GF-D8 (cell line): ENCODE results near the gene UBA7.
A peak's percentile ranks its signal among the peaks of the same experiment; 100 is the strongest.
"Not testable (repeated sequence)": the region's sequence is repeated elsewhere in the genome, so short reads cannot be mapped to it uniquely, and the experiment has no call there.

Experiments
- DNase-seq: peaks from one replicate; lab custom pipeline; 2025; lab: John Stamatoyannopoulos, UW

Gene UBA7, protein sequence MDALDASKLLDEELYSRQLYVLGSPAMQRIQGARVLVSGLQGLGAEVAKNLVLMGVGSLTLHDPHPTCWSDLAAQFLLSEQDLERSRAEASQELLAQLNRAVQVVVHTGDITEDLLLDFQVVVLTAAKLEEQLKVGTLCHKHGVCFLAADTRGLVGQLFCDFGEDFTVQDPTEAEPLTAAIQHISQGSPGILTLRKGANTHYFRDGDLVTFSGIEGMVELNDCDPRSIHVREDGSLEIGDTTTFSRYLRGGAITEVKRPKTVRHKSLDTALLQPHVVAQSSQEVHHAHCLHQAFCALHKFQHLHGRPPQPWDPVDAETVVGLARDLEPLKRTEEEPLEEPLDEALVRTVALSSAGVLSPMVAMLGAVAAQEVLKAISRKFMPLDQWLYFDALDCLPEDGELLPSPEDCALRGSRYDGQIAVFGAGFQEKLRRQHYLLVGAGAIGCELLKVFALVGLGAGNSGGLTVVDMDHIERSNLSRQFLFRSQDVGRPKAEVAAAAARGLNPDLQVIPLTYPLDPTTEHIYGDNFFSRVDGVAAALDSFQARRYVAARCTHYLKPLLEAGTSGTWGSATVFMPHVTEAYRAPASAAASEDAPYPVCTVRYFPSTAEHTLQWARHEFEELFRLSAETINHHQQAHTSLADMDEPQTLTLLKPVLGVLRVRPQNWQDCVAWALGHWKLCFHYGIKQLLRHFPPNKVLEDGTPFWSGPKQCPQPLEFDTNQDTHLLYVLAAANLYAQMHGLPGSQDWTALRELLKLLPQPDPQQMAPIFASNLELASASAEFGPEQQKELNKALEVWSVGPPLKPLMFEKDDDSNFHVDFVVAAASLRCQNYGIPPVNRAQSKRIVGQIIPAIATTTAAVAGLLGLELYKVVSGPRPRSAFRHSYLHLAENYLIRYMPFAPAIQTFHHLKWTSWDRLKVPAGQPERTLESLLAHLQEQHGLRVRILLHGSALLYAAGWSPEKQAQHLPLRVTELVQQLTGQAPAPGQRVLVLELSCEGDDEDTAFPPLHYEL

DNA sequence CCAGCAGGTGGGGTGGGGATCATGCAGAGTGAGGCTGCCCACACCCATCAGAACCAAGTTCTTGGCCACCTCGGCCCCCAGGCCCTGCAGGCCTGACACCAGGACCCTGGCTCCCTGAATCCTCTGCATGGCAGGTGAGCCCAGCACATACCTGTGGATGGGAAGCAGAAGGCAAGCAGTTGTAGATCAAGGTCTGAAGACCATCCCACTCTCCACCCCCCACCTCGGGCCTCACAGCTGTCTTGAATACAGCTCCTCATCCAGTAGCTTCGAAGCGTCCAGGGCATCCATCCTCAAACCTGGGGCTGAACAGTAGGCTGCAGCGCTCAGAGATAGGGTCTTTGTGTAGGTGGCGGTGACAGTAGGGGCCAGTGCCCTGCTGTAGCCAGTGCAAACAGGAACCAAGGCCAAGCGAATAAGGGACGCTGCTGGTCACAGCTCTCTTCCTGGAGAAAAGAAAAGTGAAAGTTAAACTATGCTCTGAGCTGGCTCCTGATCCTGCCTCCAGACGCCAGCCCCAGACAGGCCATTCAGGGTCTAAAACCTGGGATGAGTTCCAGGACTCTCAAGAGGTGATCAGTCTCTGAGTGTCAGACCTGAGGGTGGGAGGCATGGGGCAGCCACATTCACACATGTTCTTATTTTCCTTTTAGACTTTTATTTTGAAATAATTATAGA is at the start of gene UBA7:
Gene UBA7, minus strand, starts transcription at position 457 of the 678 bp plus-strand sequence. Its CDS starts 166 bp downstream, at position 291.
- DNase-seq = peak; percentile 36

- DNase-seq = no peak
Observed at GRCh38 chr3:49859576-49860305, 46.0 kb upstream of the UBA7 start.

DNA sequence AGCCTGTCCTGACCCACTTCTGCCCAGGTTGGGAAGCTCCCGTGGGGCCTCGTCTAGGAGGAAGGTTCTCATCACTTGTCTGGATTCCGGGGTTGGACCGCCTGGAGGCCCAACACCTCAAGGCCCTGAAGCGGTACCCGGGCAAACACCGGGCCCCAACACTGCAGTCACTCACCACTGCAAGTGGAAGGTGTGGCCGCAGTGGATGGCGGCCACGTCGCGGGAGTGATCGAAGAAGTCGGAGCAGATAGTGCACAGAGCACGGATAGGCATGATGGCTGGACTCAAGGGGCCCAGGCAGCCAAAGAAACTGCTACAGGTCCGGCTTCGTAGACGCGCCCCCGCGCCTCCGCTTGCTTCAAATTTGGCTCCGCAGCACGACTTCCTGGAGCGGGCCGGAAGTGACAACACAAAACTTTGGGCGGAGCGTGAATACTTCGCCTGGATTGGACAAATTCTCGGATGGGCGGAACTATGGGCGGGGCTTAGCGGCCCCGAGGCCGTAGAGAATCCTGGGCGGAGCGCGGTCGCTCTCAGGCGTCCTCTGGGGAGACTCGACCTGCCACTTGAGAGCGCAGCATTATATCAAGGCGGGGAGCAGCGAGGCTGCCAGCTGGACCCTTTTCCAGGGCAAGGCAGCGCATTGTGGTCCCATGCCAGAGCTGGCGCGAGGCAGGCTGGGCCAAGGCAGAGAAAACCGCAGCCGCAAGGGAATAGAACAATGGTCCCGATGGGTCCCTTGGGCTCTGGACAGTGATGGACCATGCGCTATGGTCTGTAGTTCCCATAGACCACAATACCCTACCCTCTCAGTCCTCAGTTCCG is 42.6 kb upstream of the UBA7 start, which contains the start of gene TRAIP:
Gene TRAIP, minus strand, starts transcription at position 384 of the 825 bp plus-strand sequence. Its CDS starts 111 bp downstream, at position 273.
- DNase-seq = peak; percentile 80

DNA sequence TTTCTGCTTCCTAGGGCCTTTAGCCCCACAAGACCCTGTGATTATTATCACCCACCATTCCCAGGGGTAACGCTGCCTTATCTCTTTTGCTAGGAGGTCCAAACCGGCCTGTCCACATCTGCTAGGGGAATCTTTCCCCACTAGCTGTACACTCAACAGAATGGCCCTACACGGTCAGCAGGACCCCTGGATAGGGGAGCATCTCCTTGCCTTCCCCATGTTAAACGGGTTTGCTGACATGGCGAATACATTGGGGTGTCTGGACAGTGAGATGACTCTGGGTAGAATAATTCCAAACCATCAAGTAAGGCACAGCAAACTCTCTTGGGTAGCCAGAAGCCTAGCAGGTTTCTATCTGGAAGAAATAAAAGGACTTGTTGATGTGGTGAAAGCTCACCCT is 41.9 kb upstream of the UBA7 start:
- no peak for DNase-seq

DNA sequence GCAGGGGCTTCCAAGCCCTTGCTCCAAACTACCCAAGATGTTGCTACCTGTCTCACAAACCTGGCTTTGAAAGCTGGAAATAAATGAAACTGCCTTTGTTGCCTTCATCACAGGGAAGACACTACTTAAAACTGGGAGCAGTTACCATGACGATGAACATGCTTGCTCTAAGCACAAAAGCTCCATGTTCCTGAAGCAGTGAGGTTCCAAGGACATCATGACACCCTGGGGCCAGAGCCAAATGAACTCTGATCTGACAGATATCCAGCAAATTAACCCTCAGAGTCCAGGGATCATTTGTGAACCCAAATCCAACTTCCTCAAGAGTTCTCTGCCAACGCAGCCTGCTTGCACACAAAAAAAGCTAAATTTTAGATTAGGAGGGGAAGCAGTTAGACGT is 31.9 kb upstream of the UBA7 start:
- no peak for DNase-seq

DNA sequence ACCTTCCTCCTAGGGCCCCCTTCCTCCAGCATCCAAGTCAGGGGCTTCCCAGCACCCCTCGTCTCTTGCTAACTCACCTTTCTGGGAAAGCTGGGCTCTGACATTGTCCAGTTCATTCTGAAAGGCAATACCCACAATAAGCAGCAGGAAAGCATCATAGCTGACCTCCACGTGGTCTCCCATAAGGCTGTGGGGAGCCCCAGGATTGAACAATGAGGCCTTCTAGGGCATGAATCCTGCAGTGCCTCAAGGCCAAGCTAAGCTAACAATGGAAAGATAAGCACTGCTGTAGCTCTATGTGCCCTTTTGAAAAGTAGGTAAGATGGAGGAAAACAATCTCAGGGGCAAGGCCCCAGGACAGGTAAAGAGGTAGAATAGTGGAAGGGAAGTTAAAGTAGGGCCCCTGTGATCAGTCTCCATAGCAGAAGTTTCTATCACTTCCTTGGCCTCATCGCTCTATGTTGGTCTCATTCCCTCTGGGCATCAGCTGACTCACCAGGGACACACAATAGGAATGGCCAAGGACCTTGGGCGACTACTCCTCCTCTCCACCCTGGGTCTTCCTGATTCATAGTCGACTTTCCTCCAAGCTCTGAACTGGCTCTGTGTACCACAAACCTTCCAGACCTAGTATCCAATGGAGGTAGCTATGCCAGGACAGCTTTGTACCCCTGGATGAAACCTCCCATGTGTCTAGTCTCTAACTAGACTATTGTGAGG is 30.9 kb upstream of the UBA7 start:
- no peak for DNase-seq

GRCh38 chr3:49842843-49843517 is 29.2 kb upstream of the UBA7 start:
- no peak for DNase-seq

- DNase-seq = no peak
Observed at GRCh38 chr3:49841806-49842205, 28.1 kb upstream of the UBA7 start.

- no peak for DNase-seq
Observed at GRCh38 chr3:49841126-49841696, 27.5 kb upstream of the UBA7 start.

DNA sequence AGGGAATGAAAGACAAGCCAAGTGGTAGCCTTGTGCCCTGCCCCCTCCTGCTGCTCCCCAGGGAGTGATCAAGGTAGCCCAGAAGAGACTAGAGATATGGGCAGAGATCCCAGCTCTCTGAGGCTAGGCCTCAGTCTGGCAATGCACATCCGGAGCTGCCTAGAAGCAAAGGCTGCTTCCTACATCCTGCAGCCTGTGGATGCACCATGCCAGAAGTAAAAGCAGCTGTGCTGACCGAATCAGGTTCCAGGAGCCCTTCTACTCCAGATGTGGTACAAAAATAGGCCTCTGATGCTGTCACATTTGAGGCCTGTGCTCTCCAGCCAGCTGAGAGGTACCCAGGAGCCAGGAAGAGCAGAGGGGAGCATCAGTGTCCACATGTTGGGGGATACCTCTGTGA is 26.6 kb upstream of the UBA7 start:
- DNase-seq = no peak

GRCh38 chr3:49839193-49839809 is 25.5 kb upstream of the UBA7 start:
- DNase-seq = peak; percentile 61

DNA sequence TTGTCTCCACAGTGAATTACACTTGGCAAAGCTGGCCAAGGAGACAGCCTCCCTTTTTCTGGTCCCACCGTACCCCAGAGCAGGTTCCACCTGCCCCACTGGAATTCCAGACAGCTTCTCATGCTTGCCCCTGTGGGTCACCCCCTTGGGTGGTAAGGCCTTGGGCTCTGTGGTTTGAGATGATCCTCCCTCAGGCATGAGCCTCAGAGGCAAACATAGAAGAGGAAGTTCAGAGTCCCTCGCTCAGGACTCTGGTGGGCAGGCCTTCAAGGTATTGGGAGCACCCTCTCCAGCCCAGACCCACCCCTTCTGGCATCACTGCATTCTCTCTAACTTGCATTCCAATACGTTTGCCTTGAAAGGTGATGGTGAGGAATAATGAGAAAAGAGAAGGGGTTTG is 17.6 kb upstream of the UBA7 start:
- peak; percentile 22 for DNase-seq

GRCh38 chr3:49826016-49826415 is 12.3 kb upstream of the UBA7 start:
- no peak for DNase-seq

GRCh38 chr3:49823131-49823530 is 9.4 kb upstream of the UBA7 start:
- DNase-seq = not testable (repeated sequence)

- DNase-seq = no peak
Observed at GRCh38 chr3:49812916-49813496, 747 bp downstream of the UBA7 start.

GRCh38 chr3:49807431-49808114 is 6.2 kb downstream of the UBA7 start:
- DNase-seq = peak; percentile 5

GRCh38 chr3:49806850-49807249 is 6.9 kb downstream of the UBA7 start:
- peak; percentile 4 for DNase-seq
